Activated naive CD4-positive, alpha-beta T cell treated with anti-CD3 and anti-CD28 coated beads for 36 hours (primary cell): Measurements from ENCODE around the gene RPL12. TPM values are rescaled to one million over a fixed set of nuclear protein-coding genes. Genes with fewer than 3 reads are reported as not detected.

Experiments used
- total RNA-seq, 2 experiments: library from RNA; stranded (reverse); gene quantifications; one replicate each; pipeline ENCODE4 v1.2.3, GENCODE V29; 2021

The RPL12 gene
- total RNA-seq, 2 experiments from 2014 or later = 3,038 to 3,119 TPM

Other genes starting within 250 kb of the RPL12 start
- 1 to 10 TPM; 1.2 to 4.6 TPM for gene GARNL3, start 186.6 kb downstream of the RPL12 start, total RNA-seq
- gene SLC2A8, start 54.2 kb downstream of the RPL12 start, total RNA-seq = 1 to 10 TPM; 3.4 TPM
- gene ZNF79, start 27.0 kb downstream of the RPL12 start, total RNA-seq = 1 to 10 TPM; 7.9 to 8.1 TPM
- gene LRSAM1, start 104 bp upstream of the RPL12 start, total RNA-seq = 1 to 10 TPM; 8.8 to 9.9 TPM
- gene STXBP1, start 160.9 kb upstream of the RPL12 start, total RNA-seq = 10 to 100 TPM; 17.4 to 17.8 TPM